Neutrophil (primary cell): ENCODE results near the gene NPM1.
"Not testable (repeated sequence)": the region's sequence is repeated elsewhere in the genome, so short reads cannot be mapped to it uniquely, and the experiment has no call there.

ENCODE experiments used
- H3K27ac ChIP-seq: fragments of 200-600 bp; sonication (generic); 2 replicates; pipeline ENCODE4 v1.5.1; 2016; ENCODE audit warnings: mild to moderate bottlenecking, moderate library complexity
- H3K27me3 ChIP-seq: fragments of 200-600 bp; sonication (generic); 2 replicates; pipeline ENCODE4 v1.6.0; 2016; ENCODE audit warnings: mild to moderate bottlenecking
- H3K36me3 ChIP-seq: fragments of 200-600 bp; sonication (generic); 2 replicates; pipeline ENCODE4 v1.5.1; 2017
- H3K4me1 ChIP-seq, 2 experiments: fragments of 200-600 bp in 1 of 2; sonication (generic) in 1 of 2; 1 replicate in 1 of 2; 2 replicates in 1 of 2; pipeline versions ENCODE4 v1.5.1 to v1.6.1; 2013 to 2016; ENCODE audit warnings: low read depth in 1 of 2, low read length in 1 of 2, mild to moderate bottlenecking in 1 of 2, moderate library complexity in 1 of 2; ENCODE audit not compliant: control insufficient read depth in 1 of 2, insufficient read depth in 1 of 2
- H3K4me3 ChIP-seq, 2 experiments: fragments of 200-600 bp in 1 of 2; sonication (generic) in 1 of 2; 1 replicate in 1 of 2; 2 replicates in 1 of 2; pipeline ENCODE4 v1.5.1; 2013 to 2016; ENCODE audit warnings: low read depth in 1 of 2, low read length in 1 of 2, mild to moderate bottlenecking in 1 of 2, moderate library complexity in 1 of 2
- H3K9me3 ChIP-seq: fragments of 200-600 bp; sonication (generic); 2 replicates; pipeline ENCODE4 v1.5.1; 2016
- CTCF ChIP-seq: fragments of 200-600 bp; sonication (generic); IDR thresholded peaks from 2 replicates; pipeline ENCODE4 v1.5.1; 2016; ENCODE audit warnings: antibody characterized with exemption

Gene NPM1

GRCh38 chr5:171397190-171397589, 9.5 kb downstream of the NPM1 start:
- no peak for TF ChIP-seq CTCF
- peaks cover 49% of the 10 kb centered on the region for H3K36me3 ChIP-seq
- no peak overlapping the region for H3K4me3 ChIP-seq
- H3K9me3 ChIP-seq = no peaks in the 10 kb centered on the region
- no peak overlapping the region for H3K27ac ChIP-seq
- H3K4me1 ChIP-seq = peaks cover 8 to 17% of the 10 kb centered on the region in 2 experiments
- H3K27me3 ChIP-seq = no peaks in the 10 kb centered on the region

- TF ChIP-seq CTCF = no peak
- H3K36me3 ChIP-seq = peaks cover 47% of the 10 kb centered on the region
- no peak overlapping the region for H3K4me3 ChIP-seq
- H3K9me3 ChIP-seq = no peaks in the 10 kb centered on the region
- H3K4me1 ChIP-seq = peaks cover 8 to 17% of the 10 kb centered on the region in 2 experiments
- no peak overlapping the region for H3K27ac ChIP-seq
- no peaks in the 10 kb centered on the region for H3K27me3 ChIP-seq
These were observed 9.9 kb downstream of the NPM1 start for GRCh38 chr5:171397599-171397998.

- not testable (repeated sequence) for H3K27ac ChIP-seq, H3K4me3 ChIP-seq, H3K9me3 ChIP-seq, H3K27me3 ChIP-seq
- peaks cover 8 to 17% of the 10 kb centered on the region in 2 experiments for H3K4me1 ChIP-seq
- peaks cover 36% of the 10 kb centered on the region for H3K36me3 ChIP-seq
These were observed 11.0 kb downstream of the NPM1 start for GRCh38 chr5:171398660-171399059.

- TF ChIP-seq CTCF = no peak
- H3K4me1 ChIP-seq = peaks cover 8 to 17% of the 10 kb centered on the region in 2 experiments
- no peaks in the 10 kb centered on the region for H3K9me3 ChIP-seq
- H3K4me3 ChIP-seq = no peak overlapping the region
- peak overlapping the region; percentile 15 for H3K27ac ChIP-seq
- no peaks in the 10 kb centered on the region for H3K27me3 ChIP-seq
- H3K36me3 ChIP-seq = peaks cover 25% of the 10 kb centered on the region
These were observed 12.5 kb downstream of the NPM1 start for GRCh38 chr5:171400169-171400568.

- H3K27me3 ChIP-seq = no peaks in the 10 kb centered on the region
- H3K27ac ChIP-seq = no peak overlapping the region
- no peak overlapping the region for H3K4me3 ChIP-seq
- H3K4me1 ChIP-seq = peaks cover 8 to 28% of the 10 kb centered on the region in 2 experiments
- H3K9me3 ChIP-seq = no peaks in the 10 kb centered on the region
- peaks cover 20% of the 10 kb centered on the region for H3K36me3 ChIP-seq
- no peak for TF ChIP-seq CTCF
These were observed 13.7 kb downstream of the NPM1 start for GRCh38 chr5:171401167-171401947.

GRCh38 chr5:171402751-171403150, 15.1 kb downstream of the NPM1 start:
- H3K9me3 ChIP-seq, H3K27me3 ChIP-seq, H3K4me3 ChIP-seq, H3K27ac ChIP-seq: not testable (repeated sequence)
- peaks cover 13% of the 10 kb centered on the region for H3K36me3 ChIP-seq
- H3K4me1 ChIP-seq = peaks cover 8 to 40% of the 10 kb centered on the region in 2 experiments
